GM19468 (cell line): Measurements from ENCODE around the gene GARNL3.

Experiments
- ATAC-seq: cut with Tn5 transposase; IDR thresholded peaks from one replicate; pipeline ENCODE4 v1.9.1; 2021; ENCODE audit warnings: mild to moderate bottlenecking, moderate library complexity, moderate number of reproducible peaks; ENCODE audit not compliant: unreplicated experiment; ENCODE audit errors: extremely low read depth

GARNL3 gene

GRCh38 chr9:127303830-127304229, 39.3 kb downstream of the GARNL3 start:
- ATAC-seq = no peak

- no peak for ATAC-seq
These were observed 40.7 kb downstream of the GARNL3 start for GRCh38 chr9:127305206-127305837.

GRCh38 chr9:127305838-127306226, 41.3 kb downstream of the GARNL3 start:
- no peak for ATAC-seq

- ATAC-seq = no peak
These were observed 43.2 kb downstream of the GARNL3 start for GRCh38 chr9:127307802-127308201.

- ATAC-seq = no peak
These were observed 44.3 kb downstream of the GARNL3 start for GRCh38 chr9:127308652-127309434.

- ATAC-seq = no peak
These were observed 45.1 kb downstream of the GARNL3 start for GRCh38 chr9:127309715-127310114.

GRCh38 chr9:127311239-127311741, 46.7 kb downstream of the GARNL3 start:
- ATAC-seq = no peak

GRCh38 chr9:127313042-127313560, 48.5 kb downstream of the GARNL3 start:
- no peak for ATAC-seq

GRCh38 chr9:127314911-127315310, 50.3 kb downstream of the GARNL3 start:
- no peak for ATAC-seq

- ATAC-seq = no peak
These were observed 52.2 kb downstream of the GARNL3 start for GRCh38 chr9:127316586-127317323.

- no peak for ATAC-seq
These were observed 54.1 kb downstream of the GARNL3 start for GRCh38 chr9:127318651-127319167.

- ATAC-seq = no peak
These were observed 55.0 kb downstream of the GARNL3 start for GRCh38 chr9:127319366-127320114.

GRCh38 chr9:127320115-127320378, 55.5 kb downstream of the GARNL3 start:
- ATAC-seq = no peak

GRCh38 chr9:127323393-127323792, 58.8 kb downstream of the GARNL3 start:
- ATAC-seq = no peak

GRCh38 chr9:127330501-127330900, 65.9 kb downstream of the GARNL3 start:
- no peak for ATAC-seq

GRCh38 chr9:127333221-127334064, 68.9 kb downstream of the GARNL3 start:
- no peak for ATAC-seq

GRCh38 chr9:127334725-127335124, 70.2 kb downstream of the GARNL3 start:
- no peak for ATAC-seq

- ATAC-seq = no peak
These were observed 71.5 kb downstream of the GARNL3 start for GRCh38 chr9:127336086-127336485.
